CD14-positive monocyte (primary cell): ENCODE data around the gene TNFRSF14. TPM values are rescaled to one million over a fixed set of nuclear protein-coding genes. Genes with fewer than 3 reads are reported as not detected.

Experiments used
- DNase-seq, 3 donors: peaks; one replicate each; pipeline ENCODE4 v3.0.0-alpha.2; 2011 to 2022
- H2AFZ ChIP-seq: 2 replicates; pipeline ENCODE4 v1.6.0; 2012; ENCODE audit warnings: mild to moderate bottlenecking, low read depth, low read length, inconsistent platforms; ENCODE audit not compliant: insufficient read depth, poor library complexity, severe bottlenecking
- H3K27ac ChIP-seq, 2 donors: 1 replicate in 1 of 2; 2 replicates in 1 of 2; pipeline ENCODE4 v1.5.1; 2012 to 2013; ENCODE audit warnings: low read length in 2 of 2, control low read depth in 1 of 2, inconsistent platforms in 1 of 2, low read depth in 1 of 2, mild to moderate bottlenecking in 1 of 2
- H3K27me3 ChIP-seq, 2 donors: one replicate each; pipeline versions ENCODE4 v1.6.0 to v1.6.1; 2011 to 2013; ENCODE audit warnings: low read length in 2 of 2; ENCODE audit not compliant: control insufficient read depth in 2 of 2, insufficient read depth in 2 of 2
- H3K36me3 ChIP-seq, 2 donors: replicated peaks in 1 of 2; 1 replicate in 1 of 2; 2 replicates in 1 of 2; pipeline versions ENCODE4 v1.5.1 to v1.6.1; 2012 to 2013; ENCODE audit warnings: low read length in 2 of 2, control low read depth in 1 of 2, inconsistent platforms in 1 of 2, mild to moderate bottlenecking in 1 of 2; ENCODE audit not compliant: insufficient read depth in 2 of 2, control insufficient read depth in 1 of 2
- H3K4me1 ChIP-seq, 2 donors: 1 replicate in 1 of 2; 2 replicates in 1 of 2; pipeline versions ENCODE4 v1.5.1 to v1.6.1; 2012 to 2013; ENCODE audit warnings: low read length in 2 of 2, control low read depth in 1 of 2, inconsistent platforms in 1 of 2, mild to moderate bottlenecking in 1 of 2, moderate library complexity in 1 of 2; ENCODE audit not compliant: insufficient read depth in 2 of 2, control insufficient read depth in 1 of 2
- H3K4me2 ChIP-seq: replicated peaks from 2 replicates; pipeline ENCODE3; 2012; ENCODE audit warnings: low read length, moderate library complexity, mild to moderate bottlenecking; ENCODE audit not compliant: poor library complexity, severe bottlenecking; ENCODE audit errors: extremely low read depth
- H3K4me3 ChIP-seq, 3 experiments: fragments of 200-600 bp in 1 of 3; sonication (generic) in 1 of 3; replicated peaks in 1 of 3; 1 replicate in 2 of 3; 2 replicates in 1 of 3; pipeline ENCODE4 v1.5.1; 2011 to 2013; ENCODE audit warnings: low read length in 3 of 3, mild to moderate bottlenecking in 3 of 3, control low read depth in 2 of 3, low read depth in 2 of 3, inconsistent platforms in 1 of 3, moderate library complexity in 1 of 3
- H3K79me2 ChIP-seq: 2 replicates; pipeline ENCODE4 v1.6.0; 2012; ENCODE audit warnings: mild to moderate bottlenecking, control low read depth, inconsistent platforms, low read length, moderate library complexity; ENCODE audit not compliant: insufficient read depth
- H3K9ac ChIP-seq: 2 replicates; pipeline ENCODE4 v1.6.0; 2017; ENCODE audit warnings: low read length, mild to moderate bottlenecking; ENCODE audit not compliant: insufficient read depth, poor library complexity, severe bottlenecking
- H3K9me3 ChIP-seq, 2 donors: replicated peaks in 1 of 2; 1 replicate in 1 of 2; 2 replicates in 1 of 2; pipeline versions ENCODE4 v1.5.1 to v1.6.1; 2012 to 2013; ENCODE audit warnings: low read length in 2 of 2, control low read depth in 1 of 2; ENCODE audit not compliant: control insufficient read depth in 1 of 2, insufficient read depth in 1 of 2
- H4K20me1 ChIP-seq: 2 replicates; pipeline ENCODE4 v1.6.0; 2012; ENCODE audit warnings: mild to moderate bottlenecking, low read length, control low read depth, moderate library complexity; ENCODE audit not compliant: insufficient read depth
- H3K27ac Mint-ChIP-seq, 7 donors: one replicate each; pipeline ENCODE4 v1.8.0; 2020; ENCODE audit warnings: mild to moderate bottlenecking in 7 of 7, mixed read lengths in 7 of 7, moderate library complexity in 6 of 7, inconsistent platforms in 2 of 7
- H3K27me3 Mint-ChIP-seq, 3 donors: one replicate each; pipeline ENCODE4 v1.8.0; 2021 to 2022; ENCODE audit warnings: low read depth in 3 of 3, mild to moderate bottlenecking in 3 of 3, mixed read lengths in 3 of 3, moderate library complexity in 3 of 3, inconsistent platforms in 1 of 3
- H3K36me3 Mint-ChIP-seq, 2 donors: one replicate each; pipeline ENCODE4 v1.8.0; 2020; ENCODE audit warnings: mixed read lengths in 2 of 2, inconsistent platforms in 1 of 2, mild to moderate bottlenecking in 1 of 2
- H3K4me1 Mint-ChIP-seq: one replicate; pipeline ENCODE4 v1.8.0; 2020; ENCODE audit warnings: mild to moderate bottlenecking, mixed read lengths
- H3K4me3 Mint-ChIP-seq, 2 donors: one replicate each; pipeline ENCODE4 v1.8.0; 2020; ENCODE audit warnings: mild to moderate bottlenecking in 2 of 2, mixed read lengths in 2 of 2, moderate library complexity in 1 of 2
- H3K9me3 Mint-ChIP-seq, 7 donors: one replicate each; pipeline ENCODE4 v1.8.0; 2020 to 2022; ENCODE audit warnings: mixed read lengths in 7 of 7, mild to moderate bottlenecking in 6 of 7, moderate library complexity in 6 of 7, inconsistent platforms in 2 of 7
- CTCF ChIP-seq: fragments of 200-600 bp; IDR thresholded peaks from one replicate; pipeline ENCODE4 v1.8.0; 2022; ENCODE audit warnings: antibody characterized with exemption, mild to moderate bottlenecking
- whole genome bisulfite sequencing: methylation state at CpG from one replicate; pipeline ENCODE4 v1.1.5; 2013; ENCODE audit warnings: missing lambda C conversion rate; ENCODE audit not compliant: insufficient coverage; 5-methylcytosine and 5-hydroxymethylcytosine counted together
- intact Hi-C, 2 donors: fragments of 100-400 bp; cut with micrococcal nuclease; formaldehyde crosslinking; loops; one replicate each; pipeline versions ENCODE4 v1.15.0 to v1.15.1; 2023
- polyA plus RNA-seq, 3 donors: library from polyadenylated mRNA; depleted of rRNA in 1 of 3; unstranded in 2 of 3; stranded (reverse) in 1 of 3; fragments of 300-500 nt in 2 of 3; fragments of >200 nt in 1 of 3; fragmentation: Illumina TruSeq in 2 of 3; gene quantifications; 1 replicate in 2 of 3; 2 replicates in 1 of 3; pipeline ENCODE4 v1.2.3, GENCODE V29; 2012 to 2021

The TNFRSF14 gene
- polyA plus RNA-seq, 3 donors = 62.1 to 512 (median 64.4) TPM

GRCh38 chr1:2555634-2556276 lies 416 bp upstream of the TNFRSF14 start:
- peak overlapping the region; percentile 97 for H3K4me2 ChIP-seq
- intact Hi-C loops = no loop called here
- H3K4me1 Mint-ChIP-seq = peaks cover 26% of the 10 kb centered on the region

More at GRCh38 chr1:2555634-2556276, 416 bp upstream of the TNFRSF14 start:
- H3K27me3 ChIP-seq = no peaks in the 10 kb centered on the region
- peak overlapping the region; percentile 69 for H2AFZ ChIP-seq
- peaks cover 7 to 16% (median 14%) of the 10 kb centered on the region in 3 donors for H3K27me3 Mint-ChIP-seq
- H3K4me1 ChIP-seq = peaks cover 35 to 39% of the 10 kb centered on the region in 2 donors
- peaks cover 31 to 33% of the 10 kb centered on the region in 2 donors for H3K36me3 ChIP-seq
- no peaks in the 10 kb centered on the region for H3K9me3 ChIP-seq
- peaks cover 0 to 3% (median 0%) of the 10 kb centered on the region in 7 donors for H3K9me3 Mint-ChIP-seq
- peak overlapping the region; percentile 97 to 100 (median 98) for H3K27ac Mint-ChIP-seq
- TF ChIP-seq CTCF = no peak
- H3K79me2 ChIP-seq = peaks cover 27% of the 10 kb centered on the region
- under 1% methylated on average over 24 of the region's 26 CpGs for WGBS
- H3K27ac ChIP-seq = peak overlapping the region; percentile 96 to 97
- peak; percentile 95 to 99 (median 97) for DNase-seq
- peaks cover 24 to 33% of the 10 kb centered on the region in 2 donors for H3K36me3 Mint-ChIP-seq
- H3K4me3 ChIP-seq = peak overlapping the region; percentile 77 to 98 (median 82)
- H3K4me3 Mint-ChIP-seq = peak overlapping the region; percentile 93 to 96
- peaks cover 31% of the 10 kb centered on the region for H4K20me1 ChIP-seq
- H3K9ac ChIP-seq = peak overlapping the region; percentile 93
